ENCODE results near the gene MTA3.
"Not testable (repeated sequence)": the region's sequence is repeated elsewhere in the genome, so short reads cannot be mapped to it uniquely, and the experiment has no call there.

MTA3 gene

GRCh38 chr2:42556315-42556890 lies 12.0 kb upstream of the MTA3 start:
- no peak for TF ChIP-seq CTCF (IDR thresholded peaks at IDR 0.05; ENCODE audit: insufficient read depth, missing control alignments)
- FAIRE-seq (no peak), DNase-seq (ENCODE audit: insufficient read length, low spot score) (no peak)

GRCh38 chr2:42557306-42557705 lies 11.1 kb upstream of the MTA3 start:
- FAIRE-seq (no peak), DNase-seq (ENCODE audit: insufficient read length, low spot score) (no peak)

GRCh38 chr2:42558827-42559226 lies 9.6 kb upstream of the MTA3 start:
- FAIRE-seq = no peak
- DNase-seq (ENCODE audit: insufficient read length, low spot score) = no peak
- TF ChIP-seq CTCF (IDR thresholded peaks at IDR 0.05; ENCODE audit: insufficient read depth, missing control alignments) = no peak

More at GRCh38 chr2:42557306-42557705, 11.1 kb upstream of the MTA3 start:
- TF ChIP-seq CTCF (IDR thresholded peaks at IDR 0.05; ENCODE audit: insufficient read depth, missing control alignments) = no peak

- DNase-seq (ENCODE audit: insufficient read length, low spot score); FAIRE-seq: not testable (repeated sequence)
Measured at GRCh38 chr2:42560133-42560532, 8.3 kb upstream of the MTA3 start.

- no peak for TF ChIP-seq CTCF (IDR thresholded peaks at IDR 0.05; ENCODE audit: insufficient read depth, missing control alignments)
- no peak for FAIRE-seq
Measured at GRCh38 chr2:42560899-42561298, 7.5 kb upstream of the MTA3 start.

GRCh38 chr2:42562474-42563144 lies 5.8 kb upstream of the MTA3 start:
- DNase-seq (ENCODE audit: insufficient read length, low spot score) (no peak), FAIRE-seq (no peak)
- no peak for TF ChIP-seq CTCF (IDR thresholded peaks at IDR 0.05; ENCODE audit: insufficient read depth, missing control alignments)

More at GRCh38 chr2:42560899-42561298, 7.5 kb upstream of the MTA3 start:
- DNase-seq (ENCODE audit: insufficient read length, low spot score) = no peak

GRCh38 chr2:42566025-42566424 lies 2.4 kb upstream of the MTA3 start:
- no peak for TF ChIP-seq CTCF (IDR thresholded peaks at IDR 0.05; ENCODE audit: insufficient read depth, missing control alignments)
- DNase-seq (ENCODE audit: insufficient read length, low spot score) (no peak), FAIRE-seq (no peak)
